Measurements from ENCODE around the gene PPP1R26.

DNA sequence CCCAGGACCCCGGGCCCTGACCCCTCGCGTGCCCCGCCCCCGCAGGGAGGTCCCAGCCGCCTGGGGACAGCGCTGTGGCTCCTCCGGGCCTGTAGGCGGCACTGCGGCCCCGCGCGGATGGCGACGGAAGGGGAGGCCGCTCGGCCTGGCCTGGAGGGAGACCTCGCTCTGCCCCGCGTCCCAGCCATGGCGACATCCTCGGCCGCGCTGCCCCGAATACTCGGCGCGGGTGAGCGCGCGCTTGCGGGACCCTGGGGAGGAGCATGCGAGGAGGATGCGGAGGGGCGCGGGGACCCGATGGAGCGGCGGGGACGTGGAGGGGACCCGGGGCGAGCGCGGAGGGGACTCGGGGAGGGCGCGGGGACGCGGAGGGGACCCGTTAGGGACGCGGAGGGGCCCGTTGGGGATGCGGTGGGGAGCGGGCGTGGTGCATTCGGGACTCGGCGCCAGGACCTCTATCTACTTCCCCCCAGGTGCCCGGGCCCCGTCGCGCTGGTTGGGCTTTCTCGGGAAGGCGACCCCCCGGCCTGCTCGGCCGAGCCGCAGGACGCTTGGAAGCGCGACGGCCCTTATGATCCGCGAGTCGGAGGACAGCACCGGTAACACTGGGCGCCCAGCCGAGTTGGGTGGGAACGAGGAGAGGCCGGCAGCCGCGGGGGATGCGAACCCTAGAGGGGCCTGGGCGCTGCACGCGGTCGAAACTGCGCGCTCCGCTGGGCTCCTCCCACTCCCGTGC is 21.1 kb downstream of the PPP1R26 start, which contains the start of gene MRPS2:
- TF ChIP-seq, protein P1, sequence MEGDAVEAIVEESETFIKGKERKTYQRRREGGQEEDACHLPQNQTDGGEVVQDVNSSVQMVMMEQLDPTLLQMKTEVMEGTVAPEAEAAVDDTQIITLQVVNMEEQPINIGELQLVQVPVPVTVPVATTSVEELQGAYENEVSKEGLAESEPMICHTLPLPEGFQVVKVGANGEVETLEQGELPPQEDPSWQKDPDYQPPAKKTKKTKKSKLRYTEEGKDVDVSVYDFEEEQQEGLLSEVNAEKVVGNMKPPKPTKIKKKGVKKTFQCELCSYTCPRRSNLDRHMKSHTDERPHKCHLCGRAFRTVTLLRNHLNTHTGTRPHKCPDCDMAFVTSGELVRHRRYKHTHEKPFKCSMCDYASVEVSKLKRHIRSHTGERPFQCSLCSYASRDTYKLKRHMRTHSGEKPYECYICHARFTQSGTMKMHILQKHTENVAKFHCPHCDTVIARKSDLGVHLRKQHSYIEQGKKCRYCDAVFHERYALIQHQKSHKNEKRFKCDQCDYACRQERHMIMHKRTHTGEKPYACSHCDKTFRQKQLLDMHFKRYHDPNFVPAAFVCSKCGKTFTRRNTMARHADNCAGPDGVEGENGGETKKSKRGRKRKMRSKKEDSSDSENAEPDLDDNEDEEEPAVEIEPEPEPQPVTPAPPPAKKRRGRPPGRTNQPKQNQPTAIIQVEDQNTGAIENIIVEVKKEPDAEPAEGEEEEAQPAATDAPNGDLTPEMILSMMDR (IDR thresholded peaks at IDR 0.05 in 2 of 3, conservative IDR thresholded peaks at IDR 0.05 in 1 of 3; ENCODE audit: borderline replicate concordance in 1 of 3, insufficient read depth in 1 of 3, low read depth in 2 of 3, low read length in 2 of 3), result peak in 2 of 3 experiments; percentile 73 to 89; a peak in 4 of 6 replicates
- TF ChIP-seq POLR2A (IDR thresholded peaks at IDR 0.05; ENCODE audit: borderline replicate concordance, extremely low read depth, insufficient read depth, insufficient read length), result peak; percentile 29
- TF ChIP-seq TCF7L2 (IDR thresholded peaks at IDR 0.05; ENCODE audit: borderline replicate concordance, extremely low read depth, insufficient read depth, insufficient read length), result no peak
- no peak for TF ChIP-seq EZH2 (IDR thresholded peaks at IDR 0.05)
- TF ChIP-seq, protein P2, sequence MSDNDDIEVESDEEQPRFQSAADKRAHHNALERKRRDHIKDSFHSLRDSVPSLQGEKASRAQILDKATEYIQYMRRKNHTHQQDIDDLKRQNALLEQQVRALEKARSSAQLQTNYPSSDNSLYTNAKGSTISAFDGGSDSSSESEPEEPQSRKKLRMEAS (IDR thresholded peaks at IDR 0.05), result no peak
- peak; percentile 76 for TF ChIP-seq POLR2AphosphoS5 (IDR thresholded peaks at IDR 0.05; ENCODE audit: low read depth, low read length)
- no peak for TF ChIP-seq SP1 (IDR thresholded peaks at IDR 0.05; ENCODE audit: low read depth)
- TF ChIP-seq EZH2phosphoT487 (IDR thresholded peaks at IDR 0.05; ENCODE audit: borderline replicate concordance), result no peak
- TF ChIP-seq, protein P3, sequence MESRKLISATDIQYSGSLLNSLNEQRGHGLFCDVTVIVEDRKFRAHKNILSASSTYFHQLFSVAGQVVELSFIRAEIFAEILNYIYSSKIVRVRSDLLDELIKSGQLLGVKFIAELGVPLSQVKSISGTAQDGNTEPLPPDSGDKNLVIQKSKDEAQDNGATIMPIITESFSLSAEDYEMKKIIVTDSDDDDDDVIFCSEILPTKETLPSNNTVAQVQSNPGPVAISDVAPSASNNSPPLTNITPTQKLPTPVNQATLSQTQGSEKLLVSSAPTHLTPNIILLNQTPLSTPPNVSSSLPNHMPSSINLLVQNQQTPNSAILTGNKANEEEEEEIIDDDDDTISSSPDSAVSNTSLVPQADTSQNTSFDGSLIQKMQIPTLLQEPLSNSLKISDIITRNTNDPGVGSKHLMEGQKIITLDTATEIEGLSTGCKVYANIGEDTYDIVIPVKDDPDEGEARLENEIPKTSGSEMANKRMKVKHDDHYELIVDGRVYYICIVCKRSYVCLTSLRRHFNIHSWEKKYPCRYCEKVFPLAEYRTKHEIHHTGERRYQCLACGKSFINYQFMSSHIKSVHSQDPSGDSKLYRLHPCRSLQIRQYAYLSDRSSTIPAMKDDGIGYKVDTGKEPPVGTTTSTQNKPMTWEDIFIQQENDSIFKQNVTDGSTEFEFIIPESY (IDR thresholded peaks at IDR 0.05; ENCODE audit: extremely low read depth, insufficient replicate concordance, low read length), result peak; percentile 13
- TF ChIP-seq SIN3A (IDR thresholded peaks at IDR 0.05; ENCODE audit: low read depth), result no peak
- TF ChIP-seq EGR1 (IDR thresholded peaks at IDR 0.05; ENCODE audit: low read depth), result no peak

All from HCT116 (cell line).